OCI-LY1 (cell line): ENCODE measurements around the gene MAP9.

Experiments used
- H2AFZ ChIP-seq: fragments of 200-600 bp; sonication (generic), shearing (Covaris generic); 2 replicates; pipeline ENCODE4 v1.6.0; 2014; ENCODE audit warnings: antibody characterized with exemption, mild to moderate bottlenecking, low read length
- H3F3A ChIP-seq: fragments of 200-600 bp; sonication (generic), shearing (Covaris generic); 2 replicates; pipeline ENCODE4 v1.6.0; 2014; ENCODE audit warnings: mild to moderate bottlenecking, antibody characterized with exemption, low read length, moderate library complexity; ENCODE audit not compliant: insufficient read depth
- H3K27ac ChIP-seq: fragments of 200-600 bp; sonication (generic); 2 replicates; pipeline ENCODE4 v1.5.1; 2014; ENCODE audit warnings: low read length, mixed run types, mild to moderate bottlenecking, low read depth; ENCODE audit not compliant: poor library complexity, severe bottlenecking
- H3K27me3 ChIP-seq: fragments of 200-600 bp; sonication (generic); 2 replicates; pipeline ENCODE4 v1.6.0; 2014; ENCODE audit warnings: antibody characterized with exemption, mild to moderate bottlenecking, low read length, moderate library complexity; ENCODE audit not compliant: insufficient read depth
- H3K36me3 ChIP-seq: fragments of 200-600 bp; sonication (generic); 2 replicates; pipeline ENCODE4 v1.6.1; 2014; ENCODE audit warnings: mild to moderate bottlenecking, antibody characterized with exemption, low read length, moderate library complexity, mixed read lengths; ENCODE audit not compliant: insufficient read depth
- H3K4me1 ChIP-seq: fragments of 200-600 bp; sonication (generic); 2 replicates; pipeline ENCODE4 v1.5.1; 2014; ENCODE audit warnings: mild to moderate bottlenecking, low read length, moderate library complexity; ENCODE audit not compliant: insufficient read depth, severe bottlenecking
- H3K4me2 ChIP-seq: fragments of 200-600 bp; sonication (generic), shearing (Covaris generic); 2 replicates; pipeline ENCODE4 v1.6.1; 2014; ENCODE audit warnings: low read length
- H3K4me3 ChIP-seq: fragments of 200-600 bp; sonication (generic); 2 replicates; pipeline ENCODE4 v1.5.1; 2014; ENCODE audit warnings: low read length, low read depth, mild to moderate bottlenecking, mixed read lengths; ENCODE audit not compliant: poor library complexity, severe bottlenecking
- H3K79me2 ChIP-seq: fragments of 200-600 bp; shearing (Covaris generic); 2 replicates; pipeline ENCODE4 v1.6.1; 2016; ENCODE audit warnings: mixed run types, low read length, mixed read lengths; ENCODE audit not compliant: insufficient read depth
- H3K9ac ChIP-seq: fragments of 200-600 bp; sonication (generic), shearing (Covaris generic); 2 replicates; pipeline ENCODE4 v1.6.1; 2014; ENCODE audit warnings: mild to moderate bottlenecking, low read length, mixed read lengths
- H3K9me2 ChIP-seq: fragments of 200-600 bp; sonication (generic), shearing (Covaris generic); 2 replicates; pipeline ENCODE4 v1.6.1; 2014; ENCODE audit warnings: low read depth, mild to moderate bottlenecking, low read length, mixed read lengths
- H3K9me3 ChIP-seq: fragments of 200-600 bp; shearing (Covaris generic); 2 replicates; pipeline ENCODE4 v1.6.1; 2014; ENCODE audit warnings: low read length, mixed read lengths
- H4K20me1 ChIP-seq: fragments of 200-600 bp; sonication (generic), shearing (Covaris generic); 2 replicates; pipeline ENCODE4 v1.6.0; 2016; ENCODE audit warnings: mild to moderate bottlenecking, low read length; ENCODE audit not compliant: insufficient read depth
- CTCF ChIP-seq: fragments of 200-600 bp; sonication (generic), shearing (Covaris generic); IDR thresholded peaks from 2 replicates; pipeline ENCODE4 v1.5.1; 2017; ENCODE audit warnings: mild to moderate bottlenecking, antibody characterized with exemption, low read length, moderate library complexity, mixed read lengths
- EZH2 ChIP-seq: fragments of 200-600 bp; sonication (generic), shearing (Covaris generic); IDR thresholded peaks from 2 replicates; pipeline ENCODE4 v1.8.0; 2017; ENCODE audit warnings: borderline replicate concordance, mixed run types, mild to moderate bottlenecking, antibody characterized with exemption, low read length, moderate library complexity, mixed read lengths

MAP9 gene

DNA sequence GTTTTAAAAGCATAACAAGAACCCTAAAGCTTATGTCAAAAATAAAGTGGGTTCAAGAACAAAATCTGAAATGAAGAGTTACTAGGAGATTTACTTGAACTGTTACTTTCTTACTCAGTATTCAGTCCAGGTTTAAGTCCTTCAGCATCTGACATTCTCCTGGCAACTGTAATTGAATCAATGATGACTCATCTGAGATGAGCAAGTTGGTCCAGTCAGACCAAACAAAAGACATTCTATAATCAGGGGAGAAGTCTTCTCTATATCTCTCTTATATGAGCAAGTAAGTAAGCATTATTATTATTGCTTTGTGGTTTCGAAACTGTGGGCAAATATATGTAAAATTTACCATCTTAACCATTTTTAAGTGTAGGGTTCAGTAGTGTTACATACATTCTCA, 34.6 kb downstream of the MAP9 start:
- no peak overlapping the region for H3K9ac ChIP-seq
- no peaks in the 10 kb centered on the region for H3K9me3 ChIP-seq
- no peak overlapping the region for H3K27ac ChIP-seq
- H3K27me3 ChIP-seq = no peaks in the 10 kb centered on the region
- no peak overlapping the region for H3K4me2 ChIP-seq
- no peaks in the 10 kb centered on the region for H3K4me1 ChIP-seq
- H3K9me2 ChIP-seq = no peaks in the 10 kb centered on the region
- TF ChIP-seq CTCF (no peak), EZH2 (no peak)
- H3F3A ChIP-seq = no peaks in the 10 kb centered on the region
- H3K36me3 ChIP-seq = no peaks in the 10 kb centered on the region
- H4K20me1 ChIP-seq = no peaks in the 10 kb centered on the region
- no peak overlapping the region for H2AFZ ChIP-seq
- no peak overlapping the region for H3K4me3 ChIP-seq
- no peaks in the 10 kb centered on the region for H3K79me2 ChIP-seq

DNA sequence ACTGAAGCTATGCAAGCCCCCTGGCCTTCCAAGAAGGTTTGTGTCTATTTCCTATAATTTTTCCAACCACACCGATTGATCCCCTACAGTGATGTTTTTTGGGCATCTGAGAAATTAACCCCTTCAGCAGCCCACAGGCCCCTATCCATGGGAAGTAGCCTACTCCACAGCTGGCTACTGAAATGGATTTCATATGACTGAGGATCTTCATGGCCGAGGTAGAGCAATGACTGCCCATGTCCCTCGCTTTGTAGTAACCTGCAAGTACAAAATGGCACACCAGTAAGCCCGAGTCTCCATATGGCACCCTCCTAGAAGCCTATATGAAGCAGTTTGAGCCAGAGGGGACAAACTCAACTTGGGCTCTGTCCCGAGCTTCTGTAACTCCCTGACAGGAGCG, 36.8 kb downstream of the MAP9 start:
- Histone ChIP-seq H3K9me2 (no peaks in the 10 kb centered on the region), H3K4me2 (no peak overlapping the region), H3K27me3 (no peaks in the 10 kb centered on the region), H3K4me1 (no peaks in the 10 kb centered on the region), H3F3A (no peaks in the 10 kb centered on the region), H3K9me3 (no peaks in the 10 kb centered on the region), H3K79me2 (no peaks in the 10 kb centered on the region), H3K9ac (no peak overlapping the region), H3K36me3 (no peaks in the 10 kb centered on the region), H4K20me1 (no peaks in the 10 kb centered on the region), H3K4me3 (no peak overlapping the region), H2AFZ (no peak overlapping the region), H3K27ac (no peak overlapping the region)
- TF ChIP-seq EZH2 = no peak
- TF ChIP-seq CTCF = no peak

DNA sequence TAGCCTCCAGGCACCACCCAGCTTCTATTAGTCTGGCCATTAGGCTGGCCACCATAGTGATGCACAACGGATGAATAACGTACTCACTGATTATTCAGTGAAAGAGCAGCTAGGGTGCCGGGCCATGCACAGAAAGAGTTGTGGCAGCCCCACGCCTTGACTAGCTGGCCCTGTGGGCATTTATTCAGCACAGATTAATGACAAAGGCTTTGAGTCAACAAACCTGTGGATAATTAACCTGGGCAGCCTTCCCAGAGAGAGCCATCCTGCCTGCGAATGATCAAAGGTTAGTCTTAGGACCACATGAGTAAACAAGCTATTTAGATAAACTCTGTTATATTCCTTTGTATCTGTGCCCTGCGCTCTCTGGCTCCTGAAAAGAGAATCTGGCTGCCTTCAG, 37.2 kb downstream of the MAP9 start:
- Histone ChIP-seq H3K4me2 (no peak overlapping the region), H3K4me3 (no peak overlapping the region), H3K9me3 (no peaks in the 10 kb centered on the region), H3K9me2 (no peaks in the 10 kb centered on the region), H3K9ac (no peak overlapping the region), H3K27me3 (no peaks in the 10 kb centered on the region), H4K20me1 (no peaks in the 10 kb centered on the region), H3F3A (no peaks in the 10 kb centered on the region), H2AFZ (no peak overlapping the region), H3K4me1 (no peaks in the 10 kb centered on the region), H3K27ac (no peak overlapping the region), H3K36me3 (no peaks in the 10 kb centered on the region), H3K79me2 (no peaks in the 10 kb centered on the region)
- TF ChIP-seq EZH2 = no peak
- no peak for TF ChIP-seq CTCF
